NCI-H2171 treated with DMSO at 0.1 percent for 48 hours (cell line): ENCODE data around the gene PCBP4.
"Not testable (repeated sequence)": the region's sequence is repeated elsewhere in the genome, so short reads cannot be mapped to it uniquely, and the experiment has no call there.

Experiments
- DNase-seq: peaks from one replicate; lab custom pipeline; 2025; lab: John Stamatoyannopoulos, UW

The PCBP4 gene

DNA sequence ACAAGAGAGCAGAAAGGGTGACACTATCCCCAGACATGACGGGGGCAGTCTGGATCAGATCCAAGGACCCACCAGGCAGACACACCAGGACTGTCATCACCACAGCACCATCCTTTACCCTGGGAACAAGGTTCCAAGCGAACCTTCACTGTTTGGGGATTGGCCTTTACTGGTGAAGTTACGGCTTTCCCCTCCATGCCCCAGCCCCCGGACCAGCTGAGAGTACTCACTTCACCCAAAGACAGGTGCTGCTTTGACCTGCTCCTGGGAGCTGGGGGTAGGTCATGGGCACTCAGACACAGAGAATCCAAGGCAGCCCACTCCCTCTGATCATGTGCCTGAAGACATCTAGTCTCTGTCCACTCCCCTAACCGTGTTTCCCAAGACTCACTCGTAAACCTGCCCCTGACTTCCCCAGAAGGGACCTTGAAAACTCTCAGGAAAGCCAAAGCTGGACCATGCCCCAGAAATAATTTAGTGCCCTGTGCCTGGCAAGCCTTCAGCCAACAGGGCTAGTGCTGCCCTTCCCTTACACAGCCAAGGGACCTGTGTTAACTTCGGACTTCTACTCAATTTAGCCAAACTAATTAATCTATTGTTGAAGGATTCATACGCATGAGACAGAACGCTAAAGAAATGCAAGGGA lies 28.4 kb downstream of the PCBP4 start:
- DNase-seq = no peak

DNA sequence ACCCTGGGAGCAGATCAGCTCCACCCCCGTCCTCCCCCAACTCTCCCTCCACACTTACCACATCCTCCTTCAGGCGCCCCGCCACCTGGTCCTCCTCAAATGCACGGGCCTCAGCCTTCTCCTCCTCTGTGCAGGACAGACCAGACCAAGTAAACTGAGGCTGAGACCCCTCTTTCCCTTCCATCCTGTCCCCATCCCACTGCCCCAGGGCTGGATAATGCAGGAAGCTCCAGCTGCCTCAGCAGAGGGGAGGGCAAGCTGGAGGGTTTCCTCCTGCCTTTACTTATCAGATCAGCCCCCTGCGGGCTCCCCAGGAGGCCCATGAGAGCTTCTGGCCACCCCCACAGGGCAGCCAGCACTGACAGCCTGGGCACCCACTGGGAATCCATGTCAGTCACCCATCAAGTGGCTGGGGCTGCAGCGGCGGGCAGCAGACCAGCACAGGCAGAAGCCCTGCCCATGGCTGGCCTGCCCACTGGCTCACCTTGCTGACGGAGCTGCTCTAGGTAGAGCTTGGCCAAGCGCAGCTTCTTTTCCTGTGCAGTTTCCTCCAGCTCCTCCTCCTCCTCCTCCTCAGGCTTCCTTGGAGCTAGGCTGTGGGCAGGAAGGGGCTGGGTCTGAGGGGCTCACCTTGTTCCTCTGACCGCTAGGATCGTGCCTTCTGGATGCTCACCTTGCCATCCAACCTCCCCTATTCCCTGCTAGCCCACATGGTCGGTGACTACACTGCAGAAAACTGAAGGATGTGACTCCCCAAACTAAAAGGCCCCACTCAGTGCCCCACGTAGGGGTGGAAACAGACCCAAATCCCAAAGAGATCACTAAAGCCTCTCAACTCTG lies 29.4 kb downstream of the PCBP4 start:
- no peak for DNase-seq

DNA sequence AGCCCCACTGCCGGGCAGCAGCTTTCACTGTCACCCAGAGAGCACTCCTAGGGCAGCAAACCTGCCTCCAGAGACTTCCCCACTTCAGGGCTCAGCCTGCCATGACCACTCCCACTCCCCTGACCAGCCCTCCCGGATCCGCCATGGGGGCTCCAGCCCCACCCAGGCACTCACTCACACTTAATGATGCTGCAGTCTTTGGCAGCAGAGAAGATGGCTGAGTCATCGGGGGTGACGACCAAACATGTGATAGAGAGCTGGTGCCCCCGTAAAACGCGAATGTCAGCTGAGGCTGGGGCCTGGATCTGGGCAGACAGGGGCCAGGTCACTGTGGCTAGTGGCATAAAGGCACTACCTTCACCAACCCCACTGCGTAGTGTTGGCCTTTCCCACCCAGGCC lies 30.2 kb downstream of the PCBP4 start:
- no peak for DNase-seq

DNA sequence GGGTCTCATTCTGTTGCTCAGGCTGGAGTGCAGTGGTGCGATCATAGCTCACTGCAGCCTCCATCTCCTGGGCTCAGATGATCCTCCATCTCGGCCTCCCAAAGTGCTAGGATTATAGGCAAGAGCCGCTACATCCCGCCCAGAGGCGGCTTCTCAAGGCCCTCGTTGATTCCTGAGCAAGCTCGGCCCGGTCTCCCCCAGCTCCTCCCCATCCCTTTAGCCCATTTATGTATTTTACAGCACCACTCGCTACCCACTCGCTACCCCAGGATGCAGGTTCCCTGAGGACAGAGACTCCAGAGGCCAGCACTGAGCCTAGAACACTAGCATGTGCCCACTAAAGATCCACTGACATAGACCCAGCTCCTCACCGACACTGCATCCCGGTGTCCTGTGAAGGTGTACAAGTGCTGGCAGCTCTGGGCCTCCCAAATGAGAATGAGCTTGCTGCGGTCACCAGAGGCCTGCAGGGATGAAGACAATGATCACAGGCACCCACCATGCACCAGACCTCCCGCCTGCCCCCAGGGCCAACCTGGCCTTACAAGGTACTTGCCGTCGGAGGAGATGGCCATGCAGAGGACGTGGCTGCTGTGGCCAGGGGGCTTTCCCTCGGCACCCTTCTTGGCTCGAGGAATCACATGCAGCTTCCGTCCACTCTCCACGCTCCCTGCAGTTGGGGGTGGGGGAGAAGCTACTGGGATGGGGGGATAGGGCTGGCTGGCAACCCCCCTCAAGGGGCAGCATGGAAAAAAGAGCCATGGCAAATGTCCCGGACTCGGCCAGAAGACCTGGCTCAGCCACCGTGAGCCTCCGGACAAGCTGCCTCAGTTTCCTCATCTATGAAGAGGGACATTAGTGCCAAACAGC lies 31.1 kb downstream of the PCBP4 start:
- no peak for DNase-seq

DNA sequence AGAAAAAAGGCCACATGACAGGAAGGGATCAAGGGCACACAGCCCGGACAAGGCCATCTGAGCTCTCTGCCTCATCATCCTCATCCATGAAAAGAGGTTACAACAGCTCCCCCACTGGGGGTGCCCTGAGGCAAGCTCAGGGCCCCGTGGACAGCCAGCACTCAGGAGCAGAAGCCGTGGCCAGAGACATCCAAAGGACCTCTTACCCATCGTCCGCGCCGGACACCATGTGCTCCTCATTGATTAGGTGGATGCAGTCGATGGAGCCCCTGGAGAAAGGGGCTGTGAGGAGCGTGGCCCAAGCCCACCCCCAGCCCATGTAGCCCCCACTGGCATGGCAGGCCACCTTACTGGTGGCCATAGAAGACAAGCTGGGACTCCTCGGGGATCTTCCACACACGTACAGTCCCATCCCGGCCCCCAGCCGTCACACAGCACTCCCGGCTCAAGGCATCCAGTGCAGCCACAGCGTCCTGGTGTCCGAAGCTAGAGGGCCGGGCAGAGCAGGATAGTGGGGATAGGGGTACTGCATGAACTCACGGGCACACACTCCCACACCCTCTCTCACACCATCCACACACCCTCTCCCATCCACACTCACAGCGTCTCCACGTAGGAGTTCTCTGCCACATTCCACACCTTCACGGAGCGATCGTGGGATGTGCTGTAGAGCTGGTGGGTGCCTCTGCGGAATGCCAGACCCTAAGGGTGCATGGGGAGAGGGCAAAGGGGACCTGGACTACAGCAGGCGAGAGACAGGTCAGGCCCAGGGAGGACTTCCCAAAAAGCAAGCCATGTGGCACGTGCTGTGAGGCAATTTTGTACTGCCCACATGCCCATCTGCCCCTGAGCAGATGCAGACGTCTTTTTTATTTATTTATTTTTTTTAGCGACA lies 32.0 kb downstream of the PCBP4 start:
- DNase-seq = no peak

DNA sequence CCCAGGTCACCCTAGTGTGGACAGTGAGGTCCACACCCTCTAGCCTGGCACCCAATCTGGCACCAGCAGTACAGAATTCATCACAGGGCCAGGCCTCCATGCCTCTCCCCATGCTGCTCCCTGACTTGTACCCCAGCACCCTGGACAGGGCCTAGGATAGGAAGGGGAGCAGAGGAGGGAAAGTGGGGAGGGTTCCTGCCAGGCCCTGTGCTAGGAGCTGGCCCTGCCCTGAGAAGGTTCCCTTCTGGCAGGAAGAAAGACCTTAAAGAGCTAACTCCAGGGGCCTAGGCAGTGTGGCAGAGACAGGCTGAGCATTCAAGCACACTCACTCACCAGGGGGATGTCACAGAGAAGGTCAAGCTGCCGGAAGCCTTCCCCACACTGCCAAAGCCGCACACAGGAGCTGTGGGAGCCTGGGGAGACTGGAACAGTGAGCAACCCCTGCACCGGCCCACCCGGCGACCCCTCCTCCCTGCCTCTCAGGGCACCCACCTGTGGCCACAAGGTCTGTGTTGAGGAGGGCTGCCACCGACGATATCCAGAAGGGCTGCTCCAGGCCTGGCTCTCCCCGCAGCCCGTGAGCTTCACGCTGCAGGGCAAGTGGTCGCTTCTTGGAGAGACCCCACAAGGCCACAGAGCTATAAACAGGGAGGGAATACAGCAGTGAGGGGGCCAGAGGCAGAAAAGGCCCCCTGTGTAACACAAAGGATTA lies 33.0 kb downstream of the PCBP4 start:
- no peak for DNase-seq

DNA sequence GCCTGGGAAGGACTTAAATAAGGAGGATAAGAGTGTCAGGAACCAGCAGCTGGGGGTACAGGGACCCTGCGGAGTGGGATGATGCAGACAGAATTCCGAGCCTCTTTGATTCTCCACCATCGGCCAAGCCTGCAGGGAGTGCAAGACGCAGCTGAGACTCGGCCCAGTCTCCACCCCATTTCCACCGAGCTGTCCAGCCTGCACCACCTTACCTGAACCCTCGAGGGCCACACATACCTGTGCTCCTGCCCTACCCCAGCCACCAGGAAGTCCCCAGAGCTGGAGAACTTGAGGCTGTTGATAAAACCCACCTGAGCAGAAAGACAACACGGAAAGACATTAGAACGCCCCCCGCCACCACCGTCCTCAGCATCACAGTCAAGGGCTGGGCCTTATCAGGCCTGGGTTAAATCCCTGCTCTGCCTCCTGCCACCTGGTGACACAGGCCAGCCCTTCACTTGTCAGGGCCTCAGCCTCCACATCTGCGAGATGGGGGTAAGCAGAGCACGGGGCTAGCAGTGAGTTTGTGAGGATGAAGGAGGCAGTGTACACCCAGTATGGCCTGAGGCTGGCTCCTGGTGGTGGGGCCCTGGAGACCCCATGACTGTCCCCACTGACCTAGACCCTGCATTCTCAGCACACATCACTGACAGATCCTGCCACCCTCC lies 33.6 kb downstream of the PCBP4 start:
- no peak for DNase-seq

DNA sequence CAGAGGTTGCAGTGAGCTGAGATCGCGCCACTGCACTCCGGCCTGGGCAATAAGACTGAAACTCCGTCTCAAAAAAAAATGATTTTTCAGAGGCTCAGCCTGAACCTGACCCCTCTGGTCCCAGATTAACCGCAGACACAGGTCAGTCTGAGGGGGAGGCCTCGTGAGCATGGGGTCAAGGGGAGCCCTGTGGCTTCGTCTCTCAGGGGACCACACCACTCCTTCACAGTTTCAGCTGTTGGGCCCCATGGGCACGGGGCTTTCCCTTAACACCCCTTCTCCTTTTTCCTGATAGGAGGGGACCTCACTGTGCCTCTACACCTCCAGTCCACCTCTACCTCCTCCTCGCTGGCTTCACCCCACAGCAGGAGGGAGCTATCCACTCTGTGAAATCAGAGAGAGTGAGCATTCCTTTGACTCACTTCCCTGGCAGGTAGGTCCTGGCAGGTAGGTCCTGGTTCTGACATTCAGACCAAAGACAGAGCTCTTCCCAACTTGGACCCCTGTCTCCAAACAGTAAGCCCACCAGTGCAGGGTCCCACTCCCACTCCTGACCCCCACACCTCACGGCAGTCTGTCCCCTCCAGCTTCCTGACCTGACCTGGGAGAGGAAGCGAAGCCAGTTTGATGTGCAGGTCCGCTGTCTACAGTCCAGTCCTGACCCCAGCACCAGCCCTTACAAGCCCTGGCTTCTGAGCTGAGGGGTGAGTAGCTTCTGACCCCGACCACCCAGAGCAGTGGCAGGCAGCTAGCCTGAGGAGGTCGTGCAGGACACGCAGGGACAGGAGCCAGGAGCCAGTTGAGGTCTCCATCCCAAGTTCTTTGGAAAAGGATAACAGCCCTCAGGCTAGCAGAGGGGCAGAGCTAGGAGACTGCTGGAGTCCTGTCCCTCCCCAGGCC lies 34.5 kb downstream of the PCBP4 start:
- DNase-seq = no peak

DNA sequence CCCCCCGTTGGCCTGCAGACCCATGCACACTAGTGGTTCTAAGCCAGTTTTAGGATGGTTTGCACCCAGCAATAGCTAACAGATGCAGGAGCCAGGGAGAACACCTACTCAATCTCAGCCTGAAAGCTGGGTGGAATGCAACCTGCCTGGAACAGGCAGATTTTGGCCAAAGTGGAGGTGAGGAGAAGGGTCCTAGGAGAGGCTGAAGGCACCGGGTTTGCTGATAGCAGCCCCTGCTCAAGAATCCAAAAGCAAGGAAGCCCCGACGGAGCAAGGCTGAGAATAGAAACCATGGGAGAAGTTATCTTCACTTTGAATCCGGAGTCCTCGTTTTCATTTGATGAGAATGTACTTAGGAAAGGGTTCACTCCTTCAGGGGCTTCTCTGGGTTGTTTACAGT lies 35.5 kb downstream of the PCBP4 start:
- no peak for DNase-seq

DNA sequence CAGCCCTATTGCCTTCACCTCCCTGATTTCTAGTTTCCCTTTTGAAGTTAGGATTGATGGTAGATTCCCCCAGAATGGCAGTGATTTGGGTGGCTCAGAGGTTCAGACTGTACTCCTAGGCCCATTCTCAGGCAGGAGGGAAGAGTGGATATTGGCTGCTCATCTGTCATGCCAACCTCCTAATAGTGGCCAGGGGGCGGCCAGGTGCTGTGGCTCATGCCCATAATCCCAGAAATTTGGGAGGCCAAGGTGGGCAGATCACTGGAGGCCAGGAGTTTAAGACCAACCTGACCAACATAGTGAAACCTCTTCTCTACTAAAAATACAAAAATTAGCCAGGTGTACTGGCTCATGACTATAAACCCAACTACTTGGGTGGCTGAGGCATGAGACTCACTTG lies 36.8 kb downstream of the PCBP4 start:
- no peak for DNase-seq

DNA sequence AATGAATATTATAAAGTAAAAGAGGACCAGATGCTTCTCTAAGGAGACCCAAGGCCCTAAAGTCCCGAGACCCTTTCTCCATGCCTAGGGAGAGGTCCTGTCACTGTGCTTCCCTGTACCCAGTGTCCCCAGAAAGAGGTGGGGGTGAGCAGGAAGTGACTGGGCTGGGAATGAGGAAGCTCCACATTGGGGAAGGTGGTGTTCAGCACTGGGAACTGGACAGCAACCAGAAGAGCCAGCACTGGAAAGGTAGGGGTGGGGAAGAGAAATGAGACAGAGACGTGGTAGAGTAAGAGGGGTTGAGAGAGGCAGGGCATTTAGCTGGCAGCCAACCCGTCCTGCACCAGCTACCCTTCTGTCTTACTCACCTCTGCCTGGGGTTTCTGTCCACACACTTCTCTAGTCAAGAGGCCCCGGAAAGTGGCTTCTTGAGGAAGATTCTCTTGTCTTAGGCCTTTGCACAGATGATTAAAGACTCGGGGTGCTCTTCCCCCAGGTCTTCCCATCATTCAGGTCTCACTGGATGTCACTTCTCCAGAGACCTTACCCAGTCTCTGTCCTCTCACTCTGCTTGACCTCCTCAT lies 37.7 kb downstream of the PCBP4 start:
- no peak for DNase-seq

DNA sequence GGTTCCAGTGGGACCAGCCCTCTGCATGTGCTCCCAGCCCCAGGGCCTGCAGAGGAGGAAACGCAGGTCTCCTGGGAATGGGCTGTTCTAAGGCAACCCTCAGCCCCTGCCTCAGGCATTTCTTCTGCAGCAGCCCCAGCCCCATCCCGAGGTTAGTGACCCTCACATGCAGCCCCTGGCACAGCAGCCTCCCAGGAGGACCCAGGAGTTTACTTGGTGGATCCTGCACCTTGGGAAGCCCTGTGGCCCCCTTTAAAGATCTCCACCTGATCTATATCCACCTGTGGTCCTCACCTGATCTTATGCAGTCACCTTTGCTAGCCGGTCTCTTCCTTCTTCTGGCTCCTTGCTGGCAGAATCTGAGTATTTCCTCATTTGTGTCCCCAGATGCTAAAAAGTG lies 38.3 kb downstream of the PCBP4 start:
- not testable (repeated sequence) for DNase-seq

DNA sequence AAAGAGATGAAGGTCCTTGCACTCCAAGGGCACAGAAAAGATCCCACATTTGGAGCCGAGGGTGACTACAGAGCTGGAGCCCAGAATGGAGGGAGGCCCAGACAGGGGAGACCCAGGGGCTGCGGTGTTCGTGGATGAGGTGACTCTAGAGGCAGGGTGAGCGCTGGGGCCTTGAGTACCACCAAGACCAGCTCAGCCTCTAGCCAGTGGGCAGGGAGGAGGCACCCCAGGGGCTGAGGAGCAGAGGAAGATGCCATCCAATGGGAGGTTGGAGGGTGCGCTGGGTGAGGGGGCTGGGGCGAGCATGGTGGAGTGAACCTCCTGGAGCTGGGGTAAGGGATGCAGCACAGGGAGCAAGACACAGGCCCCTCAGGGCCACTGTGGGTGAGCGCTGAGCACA lies 38.8 kb downstream of the PCBP4 start:
- no peak for DNase-seq

DNA sequence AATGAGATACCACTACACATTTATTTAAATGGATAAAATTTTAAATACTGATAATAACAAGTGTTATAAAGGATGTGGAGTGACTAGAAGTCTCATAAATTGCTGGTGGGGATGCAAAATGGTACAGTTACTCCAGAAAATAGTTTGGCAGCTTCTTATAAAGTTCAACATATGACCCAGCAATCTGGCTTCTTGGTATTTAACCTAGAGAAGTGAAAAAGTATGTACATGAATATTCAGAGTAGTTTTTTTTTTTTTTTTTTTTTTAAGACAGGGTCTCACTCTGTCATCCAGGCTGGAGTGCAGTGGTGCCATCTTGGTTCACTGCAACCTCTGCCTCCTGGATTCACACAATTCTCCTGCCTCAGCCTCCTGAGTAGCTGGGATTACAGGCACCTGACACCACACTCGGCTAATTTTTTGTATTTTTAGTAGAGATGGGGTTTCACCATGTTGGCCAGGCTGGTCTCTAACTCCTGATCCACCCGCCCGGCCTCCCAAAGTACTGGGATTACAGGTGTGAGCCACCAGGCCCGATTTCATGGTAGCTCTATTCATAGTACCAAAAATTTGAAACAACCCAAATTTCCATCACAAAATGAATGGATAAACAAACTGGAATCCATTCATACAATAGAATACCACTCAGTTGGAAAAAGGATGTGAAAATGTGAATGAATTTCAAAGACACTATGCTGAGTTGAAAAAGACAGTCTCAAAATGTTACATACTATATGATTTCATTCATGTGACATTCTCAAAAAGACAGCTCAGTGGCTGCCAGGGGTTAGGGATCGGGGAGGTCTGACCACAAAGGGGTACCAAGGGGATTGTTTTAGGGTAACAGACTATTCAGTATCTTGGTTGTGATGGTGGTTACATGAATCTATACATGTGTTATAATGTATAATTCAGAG lies 39.9 kb downstream of the PCBP4 start:
- no peak for DNase-seq

DNA sequence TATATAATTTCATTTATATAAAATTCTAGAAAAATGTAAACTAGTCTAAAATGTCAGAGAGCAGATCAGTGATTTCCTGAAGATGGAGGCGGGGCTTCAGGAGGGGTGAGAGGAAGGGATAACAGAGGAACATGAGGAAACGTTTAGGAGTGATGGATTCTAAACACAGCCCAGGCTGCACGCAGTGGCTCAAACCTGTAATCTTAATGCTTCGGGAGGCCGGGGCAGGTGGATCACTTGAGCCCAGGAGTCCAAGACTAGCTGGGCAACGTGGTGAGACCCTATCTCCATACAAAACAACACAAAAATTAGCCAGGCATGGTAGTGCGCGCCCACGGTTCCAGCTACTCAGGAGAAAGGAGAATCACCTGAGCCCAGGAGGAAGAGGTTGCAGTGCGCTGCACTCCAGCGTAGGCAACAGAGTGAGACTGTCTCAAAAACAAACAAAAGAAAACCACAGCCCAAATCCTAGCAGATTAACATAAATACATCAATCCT lies 46.1 kb downstream of the PCBP4 start:
- no peak for DNase-seq

DNA sequence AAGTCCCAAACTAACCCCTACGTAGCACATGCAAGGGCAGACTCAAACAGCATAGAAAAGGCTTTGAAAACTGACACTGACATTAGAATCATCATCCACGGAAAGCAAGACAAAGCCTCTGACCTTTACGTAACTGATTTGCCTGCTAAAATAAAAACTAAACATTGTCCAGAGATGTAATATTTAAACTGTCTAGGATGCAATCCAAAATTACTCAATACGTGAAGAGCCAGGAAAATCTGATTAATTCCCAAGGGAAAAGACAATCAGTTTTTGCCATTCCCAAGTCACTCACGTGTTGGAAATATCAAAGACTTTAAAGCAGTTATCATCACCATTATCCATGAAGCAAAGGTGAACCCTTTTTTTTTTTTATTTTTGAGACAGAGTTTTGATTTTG lies 50.8 kb downstream of the PCBP4 start:
- DNase-seq = no peak

DNA sequence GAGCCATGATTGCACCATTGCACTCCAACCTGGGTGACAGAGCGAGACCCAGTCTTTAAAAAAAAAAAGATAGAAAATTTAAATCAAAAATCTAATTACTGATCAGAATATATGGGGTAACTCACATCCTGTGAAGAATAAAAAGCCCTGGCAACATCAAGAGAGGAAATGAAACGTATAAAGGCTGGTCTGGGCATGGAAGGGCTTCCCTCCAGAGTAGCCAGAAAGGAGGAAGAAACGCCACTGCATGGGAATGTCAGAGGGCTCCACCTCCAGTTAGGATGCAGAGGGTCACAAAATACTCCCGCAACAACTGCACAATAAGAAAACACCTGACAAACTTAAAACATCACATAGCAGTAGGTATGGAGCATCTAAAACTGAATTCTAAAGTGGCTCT lies 59.2 kb downstream of the PCBP4 start:
- no peak for DNase-seq
